Heart right ventricle (tissue), 16 donors: ENCODE measurements around the gene RAB40B. TPM values are rescaled to one million over a fixed set of nuclear protein-coding genes. Genes with fewer than 3 reads are reported as not detected.

ENCODE experiments used
- ATAC-seq, 8 donors: fragments of 200-7000 bp; cut with Tn5 transposase; one replicate each; pipeline ENCODE4 v1.9.1; 2020; ENCODE audit warnings: mild to moderate bottlenecking in 8 of 8, moderate library complexity in 8 of 8, moderate number of reproducible peaks in 1 of 8
- DNase-seq, 2 donors: peaks; one replicate each; pipeline ENCODE4 v3.0.0-alpha.2; 2020
- H3K27ac ChIP-seq, 10 donors: fragments of 200-600 bp; sonication (generic) in 2 of 10; one replicate each; pipeline versions ENCODE4 v1.5.0 to v1.8.0; 2020 to 2022; ENCODE audit warnings: mild to moderate bottlenecking in 3 of 10
- H3K27me3 ChIP-seq, 7 donors: fragments of 200-600 bp; one replicate each; pipeline ENCODE4 v1.8.0; 2021 to 2022; ENCODE audit warnings: mild to moderate bottlenecking in 2 of 7
- H3K36me3 ChIP-seq, 9 donors: fragments of 200-600 bp; sonication (generic) in 1 of 9; one replicate each; pipeline versions ENCODE4 v1.5.0 to v1.8.0; 2020 to 2022; ENCODE audit warnings: mild to moderate bottlenecking in 2 of 9
- H3K4me1 ChIP-seq, 9 donors: fragments of 200-600 bp; sonication (generic) in 1 of 9; one replicate each; pipeline versions ENCODE4 v1.5.0 to v1.8.0; 2020 to 2022; ENCODE audit warnings: mild to moderate bottlenecking in 4 of 9
- H3K4me3 ChIP-seq, 10 donors: fragments of 200-600 bp; sonication (generic) in 2 of 10; one replicate each; pipeline versions ENCODE4 v1.5.0 to v1.8.0; 2020 to 2022; ENCODE audit warnings: mild to moderate bottlenecking in 7 of 10, moderate library complexity in 2 of 10
- H3K9me3 ChIP-seq, 11 donors: fragments of 200-600 bp in 10 of 11; sonication (generic) in 2 of 11; one replicate each; pipeline versions ENCODE4 v1.5.0 to v1.8.0; 2013 to 2022; ENCODE audit warnings: mild to moderate bottlenecking in 2 of 11, control low read depth in 1 of 11, moderate library complexity in 1 of 11
- CTCF ChIP-seq, 9 donors: fragments of 200-600 bp; sonication (generic) in 2 of 9; IDR thresholded peaks; one replicate each; pipeline versions ENCODE4 v1.5.0 to v1.8.0; 2021 to 2022; ENCODE audit warnings: antibody characterized with exemption in 9 of 9, mild to moderate bottlenecking in 5 of 9, moderate library complexity in 1 of 9
- WGBS, 2 donors: extraction: QIAGEN DNeasy Blood & Tissue Kit; methylation state at CpG; one replicate each; pipeline ENCODE4 v1.1.7; 2013; ENCODE audit warnings: inconsistent platforms in 1 of 2; 5-methylcytosine and 5-hydroxymethylcytosine counted together
- intact Hi-C, 10 donors: fragments of 100-400 bp; cut with DNase I; formaldehyde crosslinking; loops; one replicate each; pipeline versions ENCODE4 v1.11.1 to v1.14.2; 2022
- polyA plus RNA-seq, 2 donors: library from polyadenylated mRNA; stranded (reverse); fragments of 200-250 nt; gene quantifications; one replicate each; pipeline ENCODE4 v1.2.3, GENCODE V29; 2013
- total RNA-seq, 10 donors: library from RNA; stranded (reverse); fragmentation: NEBNext Ultra II Directional in 3 of 10; extraction: Animal tissue kit (Norgen Biotek cat#: 25700) in 3 of 10; gene quantifications; one replicate each; pipeline versions ENCODE4 v1.2.1 to v1.2.4, GENCODE V29; 2021 to 2023
- donor health status: Arrhythmogenic right ventricular cardiomyopathy.
- donor health status: ischemic (EF 13 %, LVEDD 7.1; RV severe dilation, severe dysfunction).
- donor health status: healthy with polysubstance abuse.
- donor health status: DM: no; HTN: yes; CAD: no.
- donor health status: DM: no; HTN: no; CAD: no.
- donor health status: ischemic (EF 25% LVEDD 6.9; RV normal size, moderate dysfunction).
- donor health status: ischemic (EF 25% LVEDD 5.7; RV mildly dilated, moderate dysfunction).
- donor health status: healthy.
- donor health status: DM: yes; HTN: yes; CAD: no.
- donor health status: Ischemic cardiomyopathy.
- donor health status: ischemic (EF 35%, LVEDD 5.7; RV mildly dilated, moderate dysfunction).
- donor health status: nonischemic (EF 11% LVEDD 7.7; RV severe dilation, severe dysfunction).
- donor health status: DM: yes; HTN: yes; CAD: no.
- donor health status: PGD.
- donor health status: ischemic (EF 29% LVEDD 5.4; RV normal size, mild dysfunction).
- donor health status: nonischemic (EF 23%, LVEDD 6.1; RV moderate dilation, normal function).

RAB40B gene
- total and polyA plus RNA-seq, 12 donors = 8.0 to 42.4 (median 20.4) TPM

GRCh38 chr17:82666931-82667667 is 31.4 kb downstream of the RAB40B start:
- ATAC-seq (no peak), DNase-seq (no peak)
- no peaks in the 10 kb centered on the region for H3K9me3 ChIP-seq
- H3K4me1 ChIP-seq = peaks cover 0 to 28% (median 14%) of the 10 kb centered on the region in 9 donors
- WGBS, 2 donors = 90 to 92% methylated on average over 28 of the region's 28 CpGs
- no peak overlapping the region for H3K27ac ChIP-seq
- no peak for TF ChIP-seq CTCF (IDR thresholded peaks at IDR 0.05)
- H3K27me3 ChIP-seq = no peaks in the 10 kb centered on the region
- H3K36me3 ChIP-seq = peaks cover 0 to 11% (median 0%) of the 10 kb centered on the region in 9 donors
- no peak overlapping the region for H3K4me3 ChIP-seq
- intact Hi-C loops = loop anchor here in 9 of 10 donors (5.0 to 10.0 kb wide), 5 partner anchors 88 to 760 kb away; partner anchors contain the start of gene TBCD (in 1 of the 9)

GRCh38 chr17:82665891-82666290 is 32.6 kb downstream of the RAB40B start:
- no peak overlapping the region for H3K4me3 ChIP-seq
- TF ChIP-seq CTCF (IDR thresholded peaks at IDR 0.05) = no peak
- 91 to 93% methylated on average over 6 of the region's 6 CpGs for WGBS, 2 donors
- no peaks in the 10 kb centered on the region for H3K9me3 ChIP-seq
- peaks cover 0 to 27% (median 14%) of the 10 kb centered on the region in 9 donors for H3K4me1 ChIP-seq
- peaks cover 0 to 23% (median 0%) of the 10 kb centered on the region in 9 donors for H3K36me3 ChIP-seq
- intact Hi-C loops = loop anchor here in 9 of 10 donors (5.0 to 10.0 kb wide), 5 partner anchors 89 to 759 kb away; partner anchors contain the start of gene TBCD (in 1 of the 9)
- H3K27ac ChIP-seq = no peak overlapping the region
- no peaks in the 10 kb centered on the region for H3K27me3 ChIP-seq
- ATAC-seq (no peak), DNase-seq (no peak)

GRCh38 chr17:82665217-82665616 is 33.3 kb downstream of the RAB40B start:
- Histone ChIP-seq H3K27me3 (no peaks in the 10 kb centered on the region), H3K4me1 (peaks cover 0 to 21% (median 10%) of the 10 kb centered on the region in 9 donors), H3K36me3 (peaks cover 0 to 28% (median 0%) of the 10 kb centered on the region in 9 donors), H3K27ac (no peak overlapping the region), H3K4me3 (no peak overlapping the region), H3K9me3 (no peaks in the 10 kb centered on the region)
- 90 to 94% methylated on average over 11 of the region's 11 CpGs for WGBS, 2 donors
- intact Hi-C loops = loop anchor here in 9 of 10 donors (5.0 to 10.0 kb wide), 5 partner anchors 90 to 758 kb away; partner anchors contain the start of gene TBCD (in 1 of the 9)
- DNase-seq (no peak), ATAC-seq (no peak)
- TF ChIP-seq CTCF (IDR thresholded peaks at IDR 0.05) = no peak

- WGBS, 2 donors = 89 to 93% methylated on average over 22 of the region's 22 CpGs
- Histone ChIP-seq H3K4me1 (peaks cover 0 to 17% (median 8%) of the 10 kb centered on the region in 9 donors), H3K27ac (no peak overlapping the region), H3K36me3 (peaks cover 0 to 32% (median 0%) of the 10 kb centered on the region in 9 donors), H3K4me3 (no peak overlapping the region), H3K27me3 (no peaks in the 10 kb centered on the region), H3K9me3 (no peaks in the 10 kb centered on the region)
- TF ChIP-seq CTCF (IDR thresholded peaks at IDR 0.05) = no peak
- no peak for DNase-seq
- intact Hi-C loops = loop anchor here in 9 of 10 donors (5.0 to 10.0 kb wide), 5 partner anchors 90 to 757 kb away; partner anchors contain the start of gene TBCD (in 1 of the 9)
- ATAC-seq = no peak
Observed at GRCh38 chr17:82664701-82665182, 33.8 kb downstream of the RAB40B start.
